ENCODE results near the gene EIF6. TPM values are rescaled to one million over a fixed set of nuclear protein-coding genes. Genes with fewer than 3 reads are reported as not detected.

The EIF6 gene
- total RNA-seq, 1 experiment from 2014 or later, result 255 TPM

DNA sequence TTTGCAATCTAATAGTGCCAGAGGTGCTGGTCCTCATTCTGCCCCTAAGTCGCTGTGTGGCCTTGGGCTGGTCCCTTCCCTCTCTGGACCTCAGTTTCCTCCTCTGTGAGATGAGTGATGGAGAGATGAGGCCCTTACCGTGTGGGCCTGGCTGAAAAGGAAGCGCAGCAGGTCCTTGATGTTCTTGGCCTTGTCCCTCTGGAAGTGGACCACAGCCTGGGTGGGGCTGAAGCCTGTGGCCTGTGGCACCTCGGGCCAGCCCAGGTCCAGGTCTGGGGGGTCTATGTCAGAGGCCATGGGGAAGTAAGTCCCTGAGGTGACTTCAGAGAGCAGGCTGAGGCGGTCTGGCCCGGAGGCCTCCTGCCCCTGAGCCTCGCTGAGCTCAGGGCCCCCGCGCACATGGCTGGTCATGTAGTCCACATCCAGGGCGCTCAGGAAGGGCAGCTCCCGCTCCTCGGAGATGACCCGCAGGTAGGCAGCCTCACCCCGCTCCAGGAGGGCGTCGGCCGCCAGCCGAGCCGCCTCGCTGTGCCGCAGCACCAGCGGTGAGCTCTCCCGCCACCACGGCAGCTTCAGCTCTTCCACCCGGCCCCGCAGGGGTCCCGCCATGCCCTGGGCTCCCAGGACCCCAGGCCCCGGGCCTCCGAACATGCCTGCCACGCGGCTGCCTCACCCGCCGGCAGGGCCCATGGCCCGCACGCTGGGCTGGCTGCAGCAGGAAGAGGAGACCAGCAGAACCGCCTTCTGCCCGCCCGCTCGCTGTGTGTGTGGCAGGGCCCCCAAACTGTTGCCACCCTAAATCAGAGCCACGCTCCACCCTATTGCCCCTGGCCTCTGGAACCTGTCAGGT is 7.3 kb upstream of the EIF6 start, which contains the start of gene FAM83C:
FAM83C (minus strand) TSS at position 772 of the 850 bp plus-strand sequence; CDS start at position 651, 121 bp downstream.
- TF ChIP-seq CTCF (conservative IDR thresholded peaks at IDR 0.05), result no peak
- no peak for TF ChIP-seq EZH2 (IDR thresholded peaks at IDR 0.05; ENCODE audit: low read depth)
- Histone ChIP-seq H3K9me3 (ENCODE audit: insufficient read depth, low read depth) (no peaks in the 10 kb centered on the region), H3K36me3 (ENCODE audit: low read depth) (no peaks in the 10 kb centered on the region), H3K27ac (no peak within 1 kb of the TSS), H3K4me1 (replicated peaks; ENCODE audit: insufficient read depth) (no peaks in the 10 kb centered on the region), H3K4me3 (no peak within 1 kb of the TSS), H3K9me2 (ENCODE audit: insufficient read depth) (no peaks in the 10 kb centered on the region), H3K27me3 (ENCODE audit: insufficient read depth, low read depth) (no peaks in the 10 kb centered on the region), H3K79me2 (ENCODE audit: low read depth) (no peaks in the 10 kb centered on the region), H3K4me2 (no peak within 1 kb of the TSS), H2AFZ (no peak within 1 kb of the TSS), H3F3A (ENCODE audit: insufficient read depth, low read depth) (no peaks in the 10 kb centered on the region), H4K20me1 (ENCODE audit: insufficient read depth) (no peaks in the 10 kb centered on the region)
- CTCF ChIA-PET, result no interaction called here
- no peak for DNase-seq
- POLR2A ChIA-PET (ENCODE audit: unreplicated experiment), result no interaction called here
- BruUV-seq (replicated peaks), result no TSS peak
- intact Hi-C loops (cut with micrococcal nuclease; ENCODE audit: unreplicated experiment), result no loop called here

- intact Hi-C loops (cut with micrococcal nuclease; ENCODE audit: unreplicated experiment), result no loop called here
- Histone ChIP-seq H3K9me2 (ENCODE audit: insufficient read depth) (no peaks in the 10 kb centered on the region), H3K4me3 (no peak overlapping the region), H3K4me2 (no peak overlapping the region), H3F3A (ENCODE audit: insufficient read depth, low read depth) (no peaks in the 10 kb centered on the region; the same call in 1 of the 2 replicates), H3K9me3 (ENCODE audit: insufficient read depth, low read depth) (no peaks in the 10 kb centered on the region), H3K79me2 (ENCODE audit: low read depth) (no peaks in the 10 kb centered on the region), H3K4me1 (replicated peaks; ENCODE audit: insufficient read depth) (no peaks in the 10 kb centered on the region), H3K27me3 (ENCODE audit: insufficient read depth, low read depth) (no peaks in the 10 kb centered on the region), H3K36me3 (ENCODE audit: low read depth) (no peaks in the 10 kb centered on the region), H4K20me1 (ENCODE audit: insufficient read depth) (no peaks in the 10 kb centered on the region), H3K27ac (no peak overlapping the region), H2AFZ (no peak overlapping the region)
- DNase-seq, result no peak
- ChIA-PET CTCF (interaction anchor here (0.5 kb wide), 1 partner anchor 97 kb away, joined by 5 read pairs; no protein-coding TSS in a partner anchor), POLR2A (ENCODE audit: unreplicated experiment) (interaction anchor here (0.6 kb wide), 1 partner anchor 473 kb away, joined by 5 read pairs; no protein-coding TSS in a partner anchor)
- no TSS peak for BruUV-seq (replicated peaks)
- TF ChIP-seq EZH2 (IDR thresholded peaks at IDR 0.05; ENCODE audit: low read depth), result no peak
- TF ChIP-seq CTCF (conservative IDR thresholded peaks at IDR 0.05), result no peak
These were observed 6.4 kb upstream of the EIF6 start for GRCh38 chr20:35290887-35291417.

GRCh38 chr20:35290186-35290886 is 5.8 kb upstream of the EIF6 start:
- Histone ChIP-seq H3K9me3 (ENCODE audit: insufficient read depth, low read depth) (no peaks in the 10 kb centered on the region), H3K4me1 (replicated peaks; ENCODE audit: insufficient read depth) (no peaks in the 10 kb centered on the region), H3K27ac (no peak overlapping the region), H3K27me3 (ENCODE audit: insufficient read depth, low read depth) (no peaks in the 10 kb centered on the region), H3K9me2 (ENCODE audit: insufficient read depth) (no peaks in the 10 kb centered on the region), H3F3A (ENCODE audit: insufficient read depth, low read depth) (no peaks in the 10 kb centered on the region; the same call in 1 of the 2 replicates), H3K4me3 (no peak overlapping the region), H3K79me2 (ENCODE audit: low read depth) (no peaks in the 10 kb centered on the region), H3K4me2 (no peak overlapping the region), H2AFZ (no peak overlapping the region), H4K20me1 (ENCODE audit: insufficient read depth) (no peaks in the 10 kb centered on the region), H3K36me3 (ENCODE audit: low read depth) (no peaks in the 10 kb centered on the region)
- CTCF ChIA-PET, result interaction anchor here (0.5 to 0.6 kb wide), 2 partner anchors 13 to 97 kb away, joined by 3 to 5 read pairs; no protein-coding TSS in a partner anchor
- POLR2A ChIA-PET (ENCODE audit: unreplicated experiment), result interaction anchor here (0.6 kb wide), 1 partner anchor 474 kb away, joined by 5 read pairs; no protein-coding TSS in a partner anchor
- TF ChIP-seq CTCF (conservative IDR thresholded peaks at IDR 0.05), result no peak
- no peak for TF ChIP-seq EZH2 (IDR thresholded peaks at IDR 0.05; ENCODE audit: low read depth)
- DNase-seq, result no peak
- intact Hi-C loops (cut with micrococcal nuclease; ENCODE audit: unreplicated experiment), result no loop called here
- BruUV-seq (replicated peaks), result no TSS peak

Data from PC-9 (cell line).